ENCODE results near the gene CALCOCO1. TPM values are rescaled to one million over a fixed set of nuclear protein-coding genes. Genes with fewer than 3 reads are reported as not detected.

CALCOCO1 gene
- total and polyA plus RNA-seq, 2 of the 13 experiments (the other 11 are each of a cell fraction or from before 2014, with no cell fraction given), result 7.7 to 47.7 TPM

DNA sequence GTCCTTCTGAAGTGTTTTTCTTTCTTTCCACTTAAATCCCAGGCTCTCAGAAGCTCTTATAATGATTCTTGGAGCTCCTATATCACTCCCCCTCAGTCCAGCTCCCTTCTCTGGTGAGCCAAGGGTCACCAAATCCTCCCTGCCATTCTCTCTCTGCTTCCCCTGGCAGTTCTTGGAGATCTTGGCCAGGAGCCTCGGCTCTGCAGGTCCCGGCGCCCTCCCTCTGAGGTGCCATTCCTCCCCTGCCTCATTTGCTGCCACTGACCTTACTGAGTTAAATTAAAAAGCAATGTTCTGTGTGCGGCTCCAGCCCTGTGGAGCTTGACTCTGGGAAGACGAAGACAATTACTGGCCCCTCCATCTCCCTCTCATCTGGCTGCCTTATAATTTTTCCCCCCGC, 17.5 kb upstream of the CALCOCO1 start (continued):
- TF ChIP-seq, protein P1, sequence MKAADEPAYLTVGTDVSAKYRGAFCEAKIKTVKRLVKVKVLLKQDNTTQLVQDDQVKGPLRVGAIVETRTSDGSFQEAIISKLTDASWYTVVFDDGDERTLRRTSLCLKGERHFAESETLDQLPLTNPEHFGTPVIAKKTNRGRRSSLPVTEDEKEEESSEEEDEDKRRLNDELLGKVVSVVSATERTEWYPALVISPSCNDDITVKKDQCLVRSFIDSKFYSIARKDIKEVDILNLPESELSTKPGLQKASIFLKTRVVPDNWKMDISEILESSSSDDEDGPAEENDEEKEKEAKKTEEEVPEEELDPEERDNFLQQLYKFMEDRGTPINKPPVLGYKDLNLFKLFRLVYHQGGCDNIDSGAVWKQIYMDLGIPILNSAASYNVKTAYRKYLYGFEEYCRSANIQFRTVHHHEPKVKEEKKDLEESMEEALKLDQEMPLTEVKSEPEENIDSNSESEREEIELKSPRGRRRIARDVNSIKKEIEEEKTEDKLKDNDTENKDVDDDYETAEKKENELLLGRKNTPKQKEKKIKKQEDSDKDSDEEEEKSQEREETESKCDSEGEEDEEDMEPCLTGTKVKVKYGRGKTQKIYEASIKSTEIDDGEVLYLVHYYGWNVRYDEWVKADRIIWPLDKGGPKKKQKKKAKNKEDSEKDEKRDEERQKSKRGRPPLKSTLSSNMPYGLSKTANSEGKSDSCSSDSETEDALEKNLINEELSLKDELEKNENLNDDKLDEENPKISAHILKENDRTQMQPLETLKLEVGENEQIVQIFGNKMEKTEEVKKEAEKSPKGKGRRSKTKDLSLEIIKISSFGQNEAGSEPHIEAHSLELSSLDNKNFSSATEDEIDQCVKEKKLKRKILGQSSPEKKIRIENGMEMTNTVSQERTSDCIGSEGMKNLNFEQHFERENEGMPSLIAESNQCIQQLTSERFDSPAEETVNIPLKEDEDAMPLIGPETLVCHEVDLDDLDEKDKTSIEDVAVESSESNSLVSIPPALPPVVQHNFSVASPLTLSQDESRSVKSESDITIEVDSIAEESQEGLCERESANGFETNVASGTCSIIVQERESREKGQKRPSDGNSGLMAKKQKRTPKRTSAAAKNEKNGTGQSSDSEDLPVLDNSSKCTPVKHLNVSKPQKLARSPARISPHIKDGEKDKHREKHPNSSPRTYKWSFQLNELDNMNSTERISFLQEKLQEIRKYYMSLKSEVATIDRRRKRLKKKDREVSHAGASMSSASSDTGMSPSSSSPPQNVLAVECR (CRISPR knock-in tag; IDR thresholded peaks at IDR 0.05; ENCODE audit: borderline replicate concordance), result no peak
- TF ChIP-seq ZSCAN22 (CRISPR knock-in tag; IDR thresholded peaks at IDR 0.05), result no peak
- TF ChIP-seq DR1 (CRISPR knock-in tag; IDR thresholded peaks at IDR 0.05), result no peak
- no peak for TF ChIP-seq ZEB1 (IDR thresholded peaks at IDR 0.05; ENCODE audit: insufficient replicate concordance, low read depth)
- TF ChIP-seq ZNF678 (CRISPR knock-in tag; IDR thresholded peaks at IDR 0.05), result no peak

DNA sequence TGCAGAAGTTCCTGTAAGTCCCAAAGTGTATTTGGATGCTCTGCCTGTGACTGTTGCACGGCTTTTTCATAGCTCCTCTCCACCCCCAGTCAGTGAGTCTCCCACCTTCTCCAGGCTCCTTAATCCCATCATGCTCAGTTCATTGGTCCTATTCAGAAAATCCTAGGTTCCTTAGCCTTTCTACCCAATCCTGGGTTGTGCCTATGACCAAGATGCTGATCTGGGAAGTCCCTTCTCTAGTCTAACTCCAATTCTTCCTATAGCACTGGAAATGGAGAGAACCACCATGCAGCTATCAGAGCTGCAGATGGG, 16.8 kb upstream of the CALCOCO1 start:
- BruUV-seq (replicated peaks), result no TSS peak
- Histone ChIP-seq H2AFZ (ENCODE audit: low read length) (no peak overlapping the region), H3K36me3 (replicated peaks in 1 of 2; ENCODE audit: control insufficient read depth in 1 of 2, insufficient read depth in 2 of 2, low read length in 2 of 2) (no peaks in the 10 kb centered on the region), H3K9me3 (ENCODE audit: low read length) (no peaks in the 10 kb centered on the region), H3K27me3 (ENCODE audit: control insufficient read depth in 1 of 2, insufficient read depth in 2 of 2, low read length in 2 of 2) (peaks cover 11 to 82% of the 10 kb centered on the region in 2 experiments; a peak in 4 of 5 replicates), H4K20me1 (ENCODE audit: insufficient read depth, low read length) (no peaks in the 10 kb centered on the region), H3K4me1 (ENCODE audit: insufficient read depth, low read length) (no peaks in the 10 kb centered on the region), H3K27ac (ENCODE audit: extremely low read length, insufficient read depth, low read length) (no peak overlapping the region), H3K4me2 (ENCODE audit: low read depth, low read length) (no peak overlapping the region), H3K4me3 (replicated peaks in 1 of 3; ENCODE audit: insufficient read depth in 1 of 3, low read depth in 2 of 3, low read length in 3 of 3) (no peak overlapping the region), H3K9ac (ENCODE audit: insufficient read depth, low read depth, low read length) (no peak overlapping the region), H3K79me2 (ENCODE audit: insufficient read depth, low read length) (no peaks in the 10 kb centered on the region)
- ChIA-PET POLR2A (no interaction called here), CTCF (ENCODE audit: low intra/inter-chr PET ratio, low total read pairs) (interaction anchor here (1.7 to 10.1 kb wide), 2 partner anchors 13 to 42 kb away, joined by 6 to 216 read pairs; no protein-coding TSS in a partner anchor)
- no peak for FAIRE-seq
- intact Hi-C loops (cut with micrococcal nuclease; ENCODE audit: unreplicated experiment) (no loop called here), in situ Hi-C loops (cut with HindIII; ENCODE audit: extremely low pct_ligation_motif_present, low pct_unique_long_range_greater_than_20kb) (loop anchor here (5.0 kb wide), 1 partner anchor 42 kb away; no protein-coding TSS in a partner anchor)
- 92% methylated on average over 1 of the region's 1 CpG for WGBS (ENCODE audit: low lambda C conversion rate)
- no peak for TF ChIP-seq HOXA7 (CRISPR knock-in tag; IDR thresholded peaks at IDR 0.05)
- TF ChIP-seq POLR2A (IDR thresholded peaks at IDR 0.05; ENCODE audit: insufficient read depth in 1 of 2, low read depth in 2 of 2, low read length in 2 of 2), result no peak
- TF ChIP-seq RAD21 (CRISPR knock-in tag; IDR thresholded peaks at IDR 0.05), result no peak
- no peak for TF ChIP-seq SP140L (CRISPR knock-in tag; IDR thresholded peaks at IDR 0.05; ENCODE audit: borderline replicate concordance)
- no peak for TF ChIP-seq FIP1L1 (IDR thresholded peaks at IDR 0.05; ENCODE audit: borderline replicate concordance, insufficient read depth, low read depth, low read length)
- TF ChIP-seq SRF (IDR thresholded peaks at IDR 0.05; ENCODE audit: low read depth, low read length), result no peak
- no peak for DNase-seq (ENCODE audit: low spot score)
- ATAC-seq, result no peak

All from HepG2 (cell line).